Skeletal muscle tissue (tissue), 4 donors: ENCODE measurements around the gene HIRIP3. TPM values are rescaled to one million over a fixed set of nuclear protein-coding genes. Genes with fewer than 3 reads are reported as not detected.

Experiments
- H3K27ac ChIP-seq: one replicate; pipeline ENCODE4 v1.7.0; 2013; ENCODE audit warnings: mild to moderate bottlenecking, low read depth, low read length, inconsistent platforms
- H3K27me3 ChIP-seq, 3 donors: one replicate each; pipeline ENCODE4 v1.7.0; 2013; ENCODE audit warnings: low read length in 3 of 3; ENCODE audit not compliant: control insufficient read depth in 3 of 3, insufficient read depth in 3 of 3
- H3K36me3 ChIP-seq, 3 donors: one replicate each; pipeline ENCODE4 v1.7.0; 2013; ENCODE audit warnings: low read length in 3 of 3; ENCODE audit not compliant: control insufficient read depth in 3 of 3, insufficient read depth in 3 of 3
- H3K4me1 ChIP-seq, 3 donors: one replicate each; pipeline ENCODE4 v1.7.0; 2013; ENCODE audit warnings: low read length in 3 of 3, mild to moderate bottlenecking in 3 of 3; ENCODE audit not compliant: control insufficient read depth in 3 of 3, insufficient read depth in 3 of 3
- H3K4me3 ChIP-seq, 3 donors: one replicate each; pipeline ENCODE4 v1.7.0; 2013; ENCODE audit warnings: low read length in 3 of 3
- H3K9ac ChIP-seq, 3 donors: one replicate each; pipeline ENCODE4 v1.7.0; 2013; ENCODE audit warnings: low read length in 3 of 3, mild to moderate bottlenecking in 3 of 3, moderate library complexity in 2 of 3, low read depth in 1 of 3
- H3K9me3 ChIP-seq, 3 donors: one replicate each; pipeline ENCODE4 v1.7.0; 2013; ENCODE audit warnings: low read length in 3 of 3; ENCODE audit not compliant: control insufficient read depth in 3 of 3
- total RNA-seq: library from RNA; depleted of rRNA; stranded (reverse); fragments of >200 nt; gene quantifications from one replicate; pipeline ENCODE4 v1.2.3, GENCODE V29; 2014
- donor health status: Osteomylitis.

HIRIP3 gene
- total RNA-seq, 1 donor from 2014 or later = 9.4 TPM

GRCh38 chr16:29975134-29975538 is 20.3 kb downstream of the HIRIP3 start:
- Histone ChIP-seq H3K9ac (peak overlapping the region; percentile 85 to 96 (median 96)), H3K4me1 (peaks cover 38 to 49% (median 46%) of the 10 kb centered on the region in 3 donors), H3K36me3 (peaks cover 28 to 38% (median 28%) of the 10 kb centered on the region in 3 donors), H3K27me3 (no peaks in the 10 kb centered on the region), H3K4me3 (peak overlapping the region; percentile 90 to 94 (median 93)), H3K9me3 (no peaks in the 10 kb centered on the region), H3K27ac (peak overlapping the region; percentile 96)

- H3K4me1 ChIP-seq = peaks cover 38 to 49% (median 46%) of the 10 kb centered on the region in 3 donors
- H3K36me3 ChIP-seq = peaks cover 24 to 35% (median 26%) of the 10 kb centered on the region in 3 donors
- H3K4me3 ChIP-seq = peak overlapping the region; percentile 90 to 94 (median 93)
These were observed 20.9 kb downstream of the HIRIP3 start for GRCh38 chr16:29974291-29975133.

DNA sequence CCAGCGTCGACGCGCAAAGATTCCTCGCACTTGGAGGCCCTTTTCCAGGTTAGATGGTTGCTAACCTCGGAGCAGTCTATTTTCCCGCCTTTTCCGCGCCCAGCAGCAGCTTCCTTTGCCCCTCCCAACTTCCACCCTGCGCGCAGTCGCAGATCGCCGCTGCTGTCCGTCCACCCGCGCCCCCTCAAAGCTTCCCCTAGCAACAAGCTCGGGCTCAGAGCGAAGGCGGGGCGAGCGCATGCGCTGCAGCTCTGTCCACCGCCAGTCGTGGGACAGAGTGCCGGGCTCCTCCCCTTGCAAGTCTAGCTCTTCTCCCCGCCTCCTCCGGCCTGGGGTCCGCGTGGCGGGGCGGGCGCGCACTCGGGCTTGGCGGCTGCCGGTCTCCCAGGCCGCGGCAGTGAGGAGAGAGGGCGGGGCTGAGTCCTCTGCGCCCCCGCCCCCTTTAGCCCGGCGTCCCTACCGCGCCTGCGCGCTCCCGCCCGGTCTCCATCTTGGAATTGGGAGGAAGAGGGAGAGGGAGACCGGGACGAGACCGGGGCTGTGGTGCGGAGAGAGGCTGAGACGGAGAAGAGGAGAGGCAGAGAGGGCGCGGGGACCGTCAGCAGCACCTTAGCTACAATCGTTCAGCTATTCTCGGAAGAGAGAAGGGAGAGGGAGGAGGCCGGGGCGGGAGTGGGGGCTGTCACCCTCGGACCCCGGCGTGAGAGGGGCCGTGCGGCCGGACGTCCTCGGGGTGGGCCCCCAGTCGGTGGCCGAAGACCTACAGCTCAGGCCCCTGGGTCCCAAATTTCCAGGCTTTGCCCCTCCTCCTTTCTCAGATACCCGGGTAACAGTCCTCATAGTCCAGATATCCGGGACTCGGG is 21.8 kb downstream of the HIRIP3 start, which contains the start of gene TAOK2:
TAOK2 (plus strand) TSS at position 485 of the 863 bp plus-strand sequence. CDS start 3,905 bp downstream, outside the sequence.
- H3K9ac ChIP-seq = peak within 1 kb of the TSS; percentile 85 to 96 (median 96)
- H3K36me3 ChIP-seq = peaks cover 20 to 32% (median 22%) of the 10 kb centered on the region in 3 donors
- H3K4me3 ChIP-seq = peak within 1 kb of the TSS; percentile 90 to 94 (median 93)
- H3K27ac ChIP-seq = peak within 1 kb of the TSS; percentile 96
- H3K27me3 ChIP-seq = no peaks in the 10 kb centered on the region
- no peaks in the 10 kb centered on the region for H3K9me3 ChIP-seq
- peaks cover 38 to 46% (median 44%) of the 10 kb centered on the region in 3 donors for H3K4me1 ChIP-seq

More at GRCh38 chr16:29974291-29975133, 20.9 kb downstream of the HIRIP3 start:
- no peaks in the 10 kb centered on the region for H3K9me3 ChIP-seq
- H3K9ac ChIP-seq = peak overlapping the region; percentile 85 to 96 (median 96)
- no peaks in the 10 kb centered on the region for H3K27me3 ChIP-seq
- H3K27ac ChIP-seq = peak overlapping the region; percentile 96

GRCh38 chr16:29972992-29973383 is 22.4 kb downstream of the HIRIP3 start:
- H3K4me3 ChIP-seq = peak overlapping the region; percentile 8 to 94 (median 93)
- peak overlapping the region; percentile 96 for H3K27ac ChIP-seq
- no peaks in the 10 kb centered on the region for H3K27me3 ChIP-seq
- peak overlapping the region in 1 of 3 donors; percentile 96 for H3K9ac ChIP-seq
- peaks cover 21 to 32% (median 22%) of the 10 kb centered on the region in 3 donors for H3K36me3 ChIP-seq
- peaks cover 38 to 40% (median 39%) of the 10 kb centered on the region in 3 donors for H3K4me1 ChIP-seq
- H3K9me3 ChIP-seq = no peaks in the 10 kb centered on the region

- H3K36me3 ChIP-seq = peaks cover 20 to 30% (median 20%) of the 10 kb centered on the region in 3 donors
These were observed 22.9 kb downstream of the HIRIP3 start for GRCh38 chr16:29972500-29972899.

DNA sequence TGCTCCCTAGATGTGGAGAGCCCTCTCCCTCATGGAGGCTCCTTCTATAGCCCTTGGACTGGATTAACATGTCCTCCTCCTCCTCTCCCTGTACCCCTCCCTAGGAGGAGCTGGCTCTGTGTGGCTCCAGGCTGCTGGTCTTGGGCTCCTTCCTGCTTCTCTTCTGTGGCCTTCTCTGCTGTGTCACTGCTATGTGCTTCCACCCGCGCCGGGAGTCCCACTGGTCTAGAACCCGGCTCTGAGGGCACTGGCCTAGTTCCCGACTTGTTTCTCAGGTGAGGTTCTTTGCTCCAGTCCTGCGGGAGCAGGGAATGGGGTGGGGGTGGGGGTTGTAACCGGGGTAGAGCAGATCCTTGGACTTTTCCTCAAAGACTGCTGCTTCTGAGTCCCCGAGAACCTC is 24.1 kb downstream of the HIRIP3 start:
- H3K4me3 ChIP-seq = no peak overlapping the region
- H3K9me3 ChIP-seq = no peaks in the 10 kb centered on the region
- H3K36me3 ChIP-seq = peaks cover 20 to 29% (median 20%) of the 10 kb centered on the region in 3 donors
- H3K27me3 ChIP-seq = no peaks in the 10 kb centered on the region
- no peak overlapping the region for H3K27ac ChIP-seq
- H3K4me1 ChIP-seq = peaks cover 23 to 27% (median 25%) of the 10 kb centered on the region in 3 donors
- H3K9ac ChIP-seq = no peak overlapping the region

More at GRCh38 chr16:29972500-29972899, 22.9 kb downstream of the HIRIP3 start:
- H3K27me3 ChIP-seq = no peaks in the 10 kb centered on the region
- H3K27ac ChIP-seq = no peak overlapping the region
- no peak overlapping the region for H3K9ac ChIP-seq
- H3K9me3 ChIP-seq = no peaks in the 10 kb centered on the region
- H3K4me3 ChIP-seq = no peak overlapping the region
- peaks cover 35 to 38% (median 37%) of the 10 kb centered on the region in 3 donors for H3K4me1 ChIP-seq

GRCh38 chr16:29968205-29968604 is 27.2 kb downstream of the HIRIP3 start:
- no peaks in the 10 kb centered on the region for H3K9me3 ChIP-seq
- peaks cover 20 to 29% (median 26%) of the 10 kb centered on the region in 3 donors for H3K36me3 ChIP-seq
- no peak overlapping the region for H3K4me3 ChIP-seq
- H3K4me1 ChIP-seq = peaks cover 3 to 6% (median 5%) of the 10 kb centered on the region in 3 donors
- no peak overlapping the region for H3K27ac ChIP-seq
- H3K27me3 ChIP-seq = no peaks in the 10 kb centered on the region
- no peak overlapping the region for H3K9ac ChIP-seq

DNA sequence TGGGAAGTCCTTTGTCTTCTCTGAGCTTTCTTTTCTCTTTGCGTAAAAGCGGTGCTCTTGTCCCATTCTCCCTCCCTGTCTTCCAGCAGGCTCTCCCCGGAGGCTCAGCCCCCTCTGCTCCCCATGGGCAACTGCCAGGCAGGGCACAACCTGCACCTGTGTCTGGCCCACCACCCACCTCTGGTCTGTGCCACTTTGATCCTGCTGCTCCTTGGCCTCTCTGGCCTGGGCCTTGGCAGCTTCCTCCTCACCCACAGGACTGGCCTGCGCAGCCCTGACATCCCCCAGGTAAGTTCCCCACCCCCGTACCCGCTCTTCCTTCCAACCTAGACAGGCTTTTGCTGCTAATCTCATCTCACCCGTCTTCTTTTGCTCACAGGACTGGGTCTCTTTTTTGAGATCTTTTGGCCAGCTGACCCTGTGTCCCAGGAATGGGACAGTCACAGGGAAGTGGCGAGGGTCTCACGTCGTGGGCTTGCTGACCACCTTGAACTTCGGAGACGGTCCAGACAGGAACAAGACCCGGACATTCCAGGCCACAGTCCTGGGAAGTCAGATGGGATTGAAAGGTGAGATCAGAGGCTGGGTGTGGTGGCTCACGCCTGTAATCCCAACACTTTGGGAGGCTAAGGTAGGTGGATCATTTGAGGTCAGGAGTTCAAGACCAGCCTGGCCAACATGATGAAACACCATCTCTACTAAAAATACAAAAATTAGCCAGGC is 32.2 kb downstream of the HIRIP3 start:
- Histone ChIP-seq H3K27ac (peak overlapping the region; percentile 85), H3K9ac (peak overlapping the region in 2 of 3 donors; percentile 5 to 87), H3K36me3 (peaks cover 4 to 11% (median 5%) of the 10 kb centered on the region in 3 donors), H3K27me3 (no peaks in the 10 kb centered on the region), H3K4me1 (peaks cover 12 to 19% (median 18%) of the 10 kb centered on the region in 3 donors), H3K9me3 (no peaks in the 10 kb centered on the region), H3K4me3 (peak overlapping the region; percentile 89 to 90 (median 89))
